Fibroblast of pulmonary artery (primary cell): ENCODE measurements around the gene JAKMIP1.

Experiments
- DNase-seq: peaks from one replicate; pipeline ENCODE4 v3.0.0-alpha.2; 2010; ENCODE audit warnings: low read depth
- H3K4me3 ChIP-seq: replicated peaks from 2 replicates; pipeline ENCODE4 v1.5.1; 2011; ENCODE audit warnings: low read depth, mild to moderate bottlenecking, control low read depth, low read length, moderate library complexity
- CTCF ChIP-seq: IDR thresholded peaks from 2 replicates; pipeline ENCODE4 v1.5.1; 2011; ENCODE audit warnings: mild to moderate bottlenecking, control low read depth, low read length, inconsistent platforms; ENCODE audit errors: missing control alignments

JAKMIP1 gene

GRCh38 chr4:6090931-6091330 is 109.4 kb downstream of the JAKMIP1 start:
- no peak for TF ChIP-seq CTCF
- no peak overlapping the region for H3K4me3 ChIP-seq
- DNase-seq: no peak

GRCh38 chr4:6088950-6089349 is 111.4 kb downstream of the JAKMIP1 start:
- H3K4me3 ChIP-seq: no peak overlapping the region
- no peak for TF ChIP-seq CTCF
- no peak for DNase-seq

DNA sequence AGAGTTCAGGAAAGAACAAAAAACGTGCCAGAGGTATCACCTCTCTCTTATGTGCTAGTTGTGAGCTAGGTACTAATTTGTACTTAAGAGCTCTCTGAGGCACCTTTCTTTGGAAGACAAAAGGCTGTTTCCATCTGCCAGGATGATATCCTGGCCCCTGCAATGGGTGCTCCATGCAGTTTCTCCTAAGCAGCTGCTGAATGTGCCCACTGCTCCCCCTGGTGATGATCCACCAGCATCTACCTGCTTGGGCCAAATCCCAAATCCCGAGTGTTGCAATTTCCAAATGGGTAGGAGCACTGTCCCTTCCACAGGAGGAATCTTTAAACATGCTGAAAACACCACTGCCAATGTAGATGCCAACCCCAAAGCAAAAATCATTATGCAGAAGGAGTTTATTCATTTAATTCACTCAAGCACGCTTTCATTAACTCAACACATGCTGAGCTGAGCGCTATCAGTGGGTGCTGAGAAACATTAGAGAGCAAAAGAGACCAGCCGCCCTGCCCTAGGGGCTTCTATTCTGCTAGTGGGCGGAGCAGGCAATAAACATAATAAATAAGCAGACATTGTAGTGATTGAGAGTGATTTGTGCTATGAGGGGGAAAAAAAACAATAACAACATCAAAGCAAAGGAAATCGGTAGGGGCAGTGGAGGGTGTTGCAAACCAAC is 112.5 kb downstream of the JAKMIP1 start:
- peak; percentile 21 for DNase-seq
- TF ChIP-seq CTCF: peak; percentile 31
- H3K4me3 ChIP-seq: no peak overlapping the region

DNA sequence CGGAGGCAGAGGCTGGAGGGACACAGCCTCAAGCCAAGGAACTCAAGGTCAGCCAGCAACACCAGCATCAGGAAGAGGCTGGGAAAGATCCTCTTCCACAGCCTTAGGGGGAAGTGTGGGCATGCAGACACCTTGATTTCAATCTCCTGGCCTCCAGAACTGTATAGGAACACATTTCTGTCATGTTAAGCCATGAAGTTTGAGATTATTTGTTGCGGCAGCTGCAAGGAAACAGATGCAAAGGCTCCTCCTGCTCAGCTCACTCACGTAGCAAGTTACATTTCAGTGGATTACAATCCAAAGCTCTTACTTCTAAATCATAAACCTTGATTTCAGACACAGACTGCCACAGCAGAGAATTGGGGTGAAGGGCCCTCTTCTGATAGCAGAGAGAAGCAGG is 113.5 kb downstream of the JAKMIP1 start:
- no peak for TF ChIP-seq CTCF
- no peak overlapping the region for H3K4me3 ChIP-seq
- DNase-seq: no peak

DNA sequence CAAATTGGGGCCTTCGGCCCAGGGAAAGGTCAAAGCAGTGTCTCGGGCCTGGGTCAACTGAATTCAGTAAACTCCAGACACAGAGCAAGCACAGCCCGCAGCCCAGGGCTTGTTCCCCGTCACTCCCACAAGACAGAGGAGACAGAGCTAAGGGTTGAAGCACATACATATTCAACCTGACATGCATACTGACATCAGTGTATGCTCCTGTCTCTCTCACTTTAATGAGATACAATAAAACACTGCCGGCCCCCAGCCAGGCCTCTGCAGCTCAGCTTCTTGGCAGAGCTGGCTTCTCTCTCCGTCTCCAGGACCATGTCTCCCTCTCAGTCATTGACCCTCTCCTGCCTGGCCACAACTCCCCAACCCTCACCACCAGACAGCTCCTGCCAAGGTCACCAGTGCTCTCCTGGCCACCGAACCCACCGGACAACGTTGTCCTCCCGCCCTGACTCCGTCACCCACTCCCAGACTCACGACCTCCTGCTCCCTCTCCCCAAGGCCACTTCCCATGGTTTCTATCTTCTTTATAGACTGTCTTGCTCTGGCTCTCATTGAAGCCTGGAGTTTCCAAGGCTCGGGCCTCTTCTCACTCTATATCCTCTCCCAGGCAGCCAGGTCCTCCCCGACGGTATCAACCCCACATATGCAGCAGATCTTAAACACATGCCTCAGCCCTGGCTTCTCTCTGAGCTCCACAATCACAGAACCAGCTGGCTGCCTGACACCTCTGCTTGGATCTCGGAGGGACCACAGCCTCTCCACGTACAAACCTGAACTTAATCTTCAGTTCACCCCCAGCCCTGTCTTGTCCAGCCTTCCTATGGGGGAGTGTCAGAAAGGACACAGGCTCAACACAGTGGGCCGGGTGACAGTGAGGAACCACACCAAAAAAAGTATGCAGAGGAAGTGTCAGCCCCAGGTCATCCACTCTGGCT is 114.4 kb downstream of the JAKMIP1 start:
- H3K4me3 ChIP-seq: no peak overlapping the region
- no peak for DNase-seq
- TF ChIP-seq CTCF: no peak

GRCh38 chr4:6085028-6085690 is 115.2 kb downstream of the JAKMIP1 start:
- H3K4me3 ChIP-seq: no peak overlapping the region
- no peak for TF ChIP-seq CTCF
- no peak for DNase-seq
